ENCODE results near the gene PDE6A.

PDE6A gene

DNA sequence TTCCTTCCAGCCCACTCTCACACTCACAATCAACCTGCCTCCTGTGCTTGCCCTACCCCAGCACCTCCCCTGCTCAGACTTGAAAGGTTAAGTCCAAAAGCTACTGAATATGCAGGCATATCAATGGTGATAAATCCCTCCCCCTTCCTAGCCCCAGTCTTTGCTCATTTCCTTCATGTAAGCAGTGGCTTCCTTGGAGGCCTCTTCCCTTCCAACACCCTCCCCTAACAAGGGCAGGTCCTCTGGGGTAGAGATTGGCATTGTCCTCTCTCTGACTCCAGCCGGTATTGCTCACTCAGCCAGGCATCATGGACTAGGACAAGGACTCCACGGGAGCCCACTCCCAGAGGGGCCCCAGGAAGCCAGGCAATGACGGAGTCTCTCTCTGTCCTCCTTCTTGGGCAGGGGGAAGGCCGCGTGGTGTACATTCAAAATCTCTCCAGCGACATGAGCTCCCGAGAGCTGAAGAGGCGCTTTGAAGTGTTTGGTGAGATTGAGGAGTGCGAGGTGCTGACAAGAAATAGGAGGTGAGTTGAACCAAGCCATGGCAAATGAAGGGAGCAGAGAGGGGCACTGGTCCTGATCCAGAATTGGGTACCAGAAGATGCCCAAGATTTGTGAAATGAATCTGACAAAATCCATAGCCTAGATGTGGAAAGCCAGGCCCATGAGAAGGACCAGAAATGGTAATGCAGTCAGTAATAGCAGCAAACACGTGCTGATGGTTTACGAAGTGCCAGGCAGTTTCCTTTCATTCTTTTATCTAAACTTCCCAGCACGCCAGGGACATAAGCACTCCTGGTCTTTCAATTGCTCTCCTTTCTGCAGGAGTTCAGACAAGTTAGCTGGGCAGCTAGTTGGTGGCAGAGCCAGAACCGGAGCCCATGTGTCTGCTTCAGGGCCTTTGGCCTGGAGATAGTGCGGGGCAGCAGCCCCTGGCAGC lies 102.5 kb downstream of the PDE6A start:
- in situ Hi-C loops (cut with MboI; ENCODE audit: low sequenced_read_pairs), result loop anchor here (25.0 kb wide), 1 partner anchor 295 kb away; no protein-coding TSS in a partner anchor

DNA sequence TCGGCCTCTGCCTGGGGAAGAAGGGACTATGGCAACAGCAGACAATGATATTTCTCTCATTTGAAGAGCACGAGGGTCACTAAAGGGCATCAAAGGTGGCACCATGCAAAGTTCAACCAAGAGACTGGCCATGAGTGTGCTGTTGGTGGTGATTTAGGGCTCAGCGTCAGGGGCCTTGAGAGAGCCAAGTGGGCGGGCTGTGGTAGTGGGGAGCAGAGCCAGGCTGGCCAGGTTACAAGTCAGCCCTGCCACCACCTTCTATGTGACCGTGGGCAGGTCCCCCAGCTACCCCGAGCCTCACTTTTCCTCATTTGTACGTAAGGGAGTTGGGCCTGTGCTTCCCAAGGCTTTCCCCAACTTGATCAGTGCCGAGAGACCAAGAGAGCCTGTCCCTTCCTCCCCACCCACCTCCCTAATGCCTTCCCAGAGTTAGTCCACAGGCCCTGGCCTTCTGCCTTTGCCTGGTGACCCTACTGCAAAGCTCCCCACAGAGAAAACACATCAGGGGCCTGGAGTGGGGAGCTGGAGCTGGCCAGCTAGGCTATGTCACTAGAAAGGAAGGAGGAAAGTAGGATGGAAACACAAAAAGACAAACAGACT lies 104.3 kb downstream of the PDE6A start:
- in situ Hi-C loops (cut with MboI; ENCODE audit: low sequenced_read_pairs), result loop anchor here (25.0 kb wide), 1 partner anchor 297 kb away; no protein-coding TSS in a partner anchor

DNA sequence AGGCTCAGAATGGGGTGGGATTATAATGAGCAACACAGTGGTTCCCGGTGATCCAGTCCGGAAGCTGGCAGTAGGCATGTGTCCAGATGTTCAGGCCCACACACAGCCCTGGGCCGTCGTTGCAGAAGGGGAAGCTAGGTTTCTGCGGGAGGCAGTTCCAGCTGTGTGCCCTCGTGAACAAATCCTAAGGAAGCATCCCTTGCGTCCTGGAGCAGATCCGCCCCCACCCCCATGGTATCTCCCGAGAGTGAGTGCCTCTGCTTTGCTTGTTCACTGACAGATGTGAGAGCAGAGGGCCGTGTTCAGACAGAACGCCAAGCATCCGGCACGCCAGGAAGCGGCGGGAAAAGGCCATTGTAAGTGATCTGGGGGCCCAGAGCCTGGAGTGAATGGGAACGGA lies 104.8 kb downstream of the PDE6A start:
- in situ Hi-C loops (cut with MboI; ENCODE audit: low sequenced_read_pairs), result loop anchor here (10.0 to 25.0 kb wide), 2 partner anchors 155 to 298 kb away; no protein-coding TSS in a partner anchor

DNA sequence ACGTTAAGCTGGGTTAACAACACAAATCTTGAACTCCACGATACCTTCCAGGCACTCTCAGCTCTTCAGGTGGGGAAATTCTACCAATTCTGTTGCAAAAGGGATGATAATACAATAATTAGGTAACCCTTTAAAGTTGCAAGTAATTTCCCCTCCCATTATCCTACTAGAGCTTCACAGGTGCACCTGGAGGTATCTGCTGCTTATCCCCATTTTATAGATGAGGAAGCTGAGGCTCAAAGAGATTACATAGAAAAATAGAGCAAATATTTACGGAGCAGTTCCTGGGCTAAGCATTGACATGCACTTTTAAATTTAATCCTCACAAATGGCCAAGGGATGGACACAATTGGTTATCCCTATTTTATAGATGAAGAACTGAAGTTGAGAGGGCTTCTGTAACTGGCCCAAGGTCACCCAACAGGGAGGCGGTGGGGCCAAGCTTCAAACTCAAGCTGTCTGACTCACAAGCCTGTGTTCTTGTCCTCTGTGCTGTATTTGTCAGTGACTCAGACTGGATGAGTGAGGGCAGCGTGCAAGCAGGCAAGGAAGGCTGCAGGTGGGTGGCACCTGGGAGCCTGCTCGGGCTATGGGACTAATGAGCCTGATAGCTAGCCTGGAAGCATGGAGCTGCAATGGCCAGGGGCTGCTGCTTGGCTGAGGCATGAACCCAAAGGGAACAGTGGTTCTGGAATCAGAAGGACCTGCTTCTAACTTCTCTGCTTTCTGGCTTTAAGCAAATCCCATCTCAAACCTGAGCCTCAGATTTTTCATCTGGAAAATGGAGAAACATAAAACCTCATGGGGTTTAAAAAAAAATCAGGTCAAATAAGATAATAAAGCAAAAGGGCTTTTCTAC lies 105.5 kb downstream of the PDE6A start:
- in situ Hi-C loops (cut with MboI; ENCODE audit: low sequenced_read_pairs), result loop anchor here (10.0 to 25.0 kb wide), 2 partner anchors 156 to 298 kb away; no protein-coding TSS in a partner anchor

DNA sequence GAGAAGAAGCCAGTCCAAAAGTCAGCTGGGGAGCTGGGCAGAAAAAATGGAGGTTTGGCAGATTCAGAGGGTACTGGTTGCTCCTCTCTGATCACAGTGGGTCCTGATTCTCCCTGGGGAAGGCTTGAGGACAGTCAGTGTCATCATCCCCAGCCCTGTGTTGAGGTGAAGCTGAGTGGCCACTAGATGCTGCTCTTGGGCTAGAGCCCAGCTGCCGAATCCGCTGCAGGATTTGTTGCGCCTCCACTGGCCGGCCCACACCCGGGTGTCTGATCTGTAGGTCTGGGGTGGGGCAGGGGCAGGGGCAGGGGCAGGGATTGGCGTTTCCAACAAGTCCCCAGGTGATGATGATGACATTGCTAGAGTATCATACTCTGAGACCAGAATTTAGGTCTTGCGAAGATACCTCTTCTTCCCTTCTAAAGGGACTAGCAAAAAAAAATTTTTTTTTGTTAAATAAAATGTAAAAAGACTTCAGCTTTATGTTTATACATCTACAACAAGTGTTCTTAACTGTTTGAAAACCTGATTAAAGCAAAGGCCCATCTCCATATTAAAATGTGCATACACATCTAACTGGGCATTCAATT lies 106.8 kb downstream of the PDE6A start:
- in situ Hi-C loops (cut with MboI; ENCODE audit: low sequenced_read_pairs), result loop anchor here (10.0 to 25.0 kb wide), 2 partner anchors 157 to 300 kb away; no protein-coding TSS in a partner anchor

DNA sequence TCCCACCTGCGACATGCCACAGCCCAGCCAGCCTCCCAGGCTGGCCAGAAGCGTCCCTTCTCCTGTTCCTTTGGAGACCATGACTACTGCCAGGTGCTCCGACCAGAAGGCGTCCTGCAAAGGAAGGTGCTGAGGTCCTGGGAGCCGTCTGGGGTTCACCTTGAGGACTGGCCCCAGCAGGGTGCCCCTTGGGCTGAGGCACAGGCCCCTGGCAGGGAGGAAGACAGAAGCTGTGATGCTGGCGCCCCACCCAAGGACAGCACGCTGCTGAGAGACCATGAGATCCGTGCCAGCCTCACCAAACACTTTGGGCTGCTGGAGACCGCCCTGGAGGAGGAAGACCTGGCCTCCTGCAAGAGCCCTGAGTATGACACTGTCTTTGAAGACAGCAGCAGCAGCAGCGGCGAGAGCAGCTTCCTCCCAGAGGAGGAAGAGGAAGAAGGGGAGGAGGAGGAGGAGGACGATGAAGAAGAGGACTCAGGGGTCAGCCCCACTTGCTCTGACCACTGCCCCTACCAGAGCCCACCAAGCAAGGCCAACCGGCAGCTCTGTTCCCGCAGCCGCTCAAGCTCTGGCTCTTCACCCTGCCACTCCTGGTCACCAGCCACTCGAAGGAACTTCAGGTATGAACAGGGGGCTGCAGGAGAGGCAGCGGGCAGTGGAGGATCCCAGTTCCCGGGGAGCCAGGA lies 108.0 kb downstream of the PDE6A start:
- in situ Hi-C loops (cut with MboI; ENCODE audit: low sequenced_read_pairs), result loop anchor here (10.0 to 25.0 kb wide), 2 partner anchors 158 to 301 kb away; no protein-coding TSS in a partner anchor

DNA sequence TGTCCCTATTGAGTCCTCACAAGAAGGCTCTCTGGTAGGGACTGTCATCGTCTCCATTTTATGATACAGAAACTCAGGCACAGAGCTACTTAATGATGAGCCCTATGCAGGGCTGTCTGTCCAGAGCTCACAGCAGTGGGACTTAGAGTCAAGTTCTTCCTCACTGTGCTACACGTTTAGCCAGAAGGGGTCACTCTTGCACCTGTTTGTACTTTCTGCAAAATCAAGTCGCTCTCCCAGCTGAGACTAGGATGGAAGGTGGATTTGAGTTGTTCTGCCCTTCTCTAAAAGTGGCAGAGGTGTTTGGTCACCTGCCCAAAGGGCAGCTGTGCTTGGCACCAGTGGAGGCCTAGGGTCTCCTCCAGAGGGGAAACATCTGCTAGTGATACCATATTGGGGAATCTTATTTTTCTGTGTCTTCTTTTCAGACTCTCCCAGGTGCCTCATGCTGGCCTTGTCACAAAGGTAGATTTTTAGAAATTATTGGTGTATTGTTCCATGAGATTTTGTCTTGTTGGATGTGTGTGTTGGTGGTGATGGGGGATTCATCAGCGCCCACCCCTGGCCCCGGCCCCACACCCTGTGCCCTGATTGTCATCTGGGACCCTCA lies 110.2 kb downstream of the PDE6A start:
- in situ Hi-C loops (cut with MboI; ENCODE audit: low sequenced_read_pairs), result loop anchor here (10.0 to 25.0 kb wide), 2 partner anchors 160 to 303 kb away; no protein-coding TSS in a partner anchor

DNA sequence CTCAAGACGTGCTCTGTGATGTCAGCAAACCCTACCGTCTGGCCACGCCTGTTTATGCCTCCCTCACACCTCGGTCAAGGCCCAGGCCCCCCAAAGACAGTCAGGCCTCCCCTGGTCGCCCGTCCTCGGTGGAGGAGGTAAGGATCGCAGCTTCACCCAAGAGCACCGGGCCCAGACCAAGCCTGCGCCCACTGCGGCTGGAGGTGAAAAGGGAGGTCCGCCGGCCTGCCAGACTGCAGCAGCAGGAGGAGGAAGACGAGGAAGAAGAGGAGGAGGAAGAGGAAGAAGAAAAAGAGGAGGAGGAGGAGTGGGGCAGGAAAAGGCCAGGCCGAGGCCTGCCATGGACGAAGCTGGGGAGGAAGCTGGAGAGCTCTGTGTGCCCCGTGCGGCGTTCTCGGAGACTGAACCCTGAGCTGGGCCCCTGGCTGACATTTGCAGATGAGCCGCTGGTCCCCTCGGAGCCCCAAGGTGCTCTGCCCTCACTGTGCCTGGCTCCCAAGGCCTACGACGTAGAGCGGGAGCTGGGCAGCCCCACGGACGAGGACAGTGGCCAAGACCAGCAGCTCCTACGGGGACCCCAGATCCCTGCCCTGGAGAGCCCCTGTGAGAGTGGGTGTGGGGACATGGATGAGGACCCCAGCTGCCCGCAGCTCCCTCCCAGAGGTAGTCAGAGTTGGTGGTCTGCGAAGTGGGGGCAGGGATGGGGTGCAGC lies 111.3 kb downstream of the PDE6A start:
- in situ Hi-C loops (cut with MboI; ENCODE audit: low sequenced_read_pairs), result loop anchor here (10.0 to 25.0 kb wide), 2 partner anchors 162 to 304 kb away; no protein-coding TSS in a partner anchor

DNA sequence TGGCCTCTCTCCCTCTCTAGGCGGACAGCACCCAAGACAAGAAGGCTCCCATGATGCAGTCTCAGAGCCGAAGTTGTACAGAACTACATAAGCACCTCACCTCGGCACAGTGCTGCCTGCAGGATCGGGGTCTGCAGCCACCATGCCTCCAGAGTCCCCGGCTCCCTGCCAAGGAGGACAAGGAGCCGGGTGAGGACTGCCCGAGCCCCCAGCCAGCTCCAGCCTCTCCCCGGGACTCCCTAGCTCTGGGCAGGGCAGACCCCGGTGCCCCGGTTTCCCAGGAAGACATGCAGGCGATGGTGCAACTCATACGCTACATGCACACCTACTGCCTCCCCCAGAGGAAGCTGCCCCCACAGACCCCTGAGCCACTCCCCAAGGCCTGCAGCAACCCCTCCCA lies 112.0 kb downstream of the PDE6A start:
- in situ Hi-C loops (cut with MboI; ENCODE audit: low sequenced_read_pairs), result loop anchor here (10.0 to 25.0 kb wide), 2 partner anchors 162 to 305 kb away; no protein-coding TSS in a partner anchor

DNA sequence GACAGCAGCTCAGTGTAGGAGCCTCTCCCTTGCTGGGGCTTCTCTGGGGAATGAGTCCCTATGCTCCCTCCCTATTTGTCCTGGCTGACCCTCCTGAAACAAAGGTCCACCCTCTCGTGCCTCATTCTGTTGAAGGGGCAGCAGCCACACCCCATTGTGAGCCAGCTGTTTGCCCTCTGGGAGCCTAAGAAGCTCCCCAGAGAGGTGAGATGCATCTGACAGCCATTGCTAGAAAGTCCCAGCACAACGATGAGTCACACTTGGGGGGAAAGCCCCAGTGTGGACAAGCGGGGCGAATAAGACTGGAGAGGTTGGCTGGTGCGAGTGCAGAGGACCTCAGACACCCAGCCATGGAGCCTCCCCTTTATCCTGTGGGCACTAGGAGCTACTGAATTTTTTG lies 113.1 kb downstream of the PDE6A start:
- in situ Hi-C loops (cut with MboI; ENCODE audit: low sequenced_read_pairs), result loop anchor here (10.0 to 25.0 kb wide), 2 partner anchors 163 to 306 kb away; no protein-coding TSS in a partner anchor

DNA sequence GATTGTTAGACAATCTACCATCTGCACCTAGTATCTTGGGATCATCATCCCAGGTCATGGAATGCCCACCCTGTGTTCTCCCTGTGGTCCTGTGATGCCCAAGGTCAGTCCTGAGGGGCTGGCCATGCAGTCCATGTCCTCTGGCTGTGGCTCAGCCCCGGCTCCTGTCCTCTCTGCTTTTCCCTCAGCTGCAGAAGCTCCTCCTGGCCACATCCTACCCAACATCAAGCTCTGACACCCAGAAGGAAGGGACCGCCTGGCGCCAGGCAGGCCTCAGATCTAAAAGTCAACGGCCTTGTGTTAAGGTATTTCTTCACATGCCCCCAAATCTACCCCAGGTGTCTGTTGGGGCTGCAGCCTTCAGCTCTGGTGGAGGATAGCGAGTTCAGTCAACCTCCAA lies 114.0 kb downstream of the PDE6A start:
- in situ Hi-C loops (cut with MboI; ENCODE audit: low sequenced_read_pairs), result loop anchor here (10.0 to 25.0 kb wide), 2 partner anchors 164 to 307 kb away; no protein-coding TSS in a partner anchor

DNA sequence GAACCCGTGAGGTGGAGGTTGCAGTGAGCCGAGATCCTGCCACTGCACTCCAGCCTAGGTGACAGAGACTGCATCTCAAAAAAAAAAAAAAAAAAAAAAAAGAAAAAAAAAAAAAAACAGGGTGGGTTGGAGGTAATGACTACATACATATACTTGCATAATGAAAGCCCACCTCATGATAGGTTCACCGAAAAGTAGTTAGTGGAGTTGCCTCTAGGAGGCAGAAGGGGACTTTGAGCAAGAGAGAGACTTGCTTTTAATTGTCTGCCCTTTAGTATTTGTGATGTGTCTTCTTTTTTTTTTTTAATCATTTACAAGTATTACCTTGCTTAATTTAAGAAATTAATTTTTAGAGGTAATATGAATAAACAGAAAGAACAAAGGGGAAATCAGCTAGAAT lies 114.6 kb downstream of the PDE6A start:
- in situ Hi-C loops (cut with MboI; ENCODE audit: low sequenced_read_pairs), result loop anchor here (10.0 to 25.0 kb wide), 3 partner anchors 165 to 307 kb away; no protein-coding TSS in a partner anchor

DNA sequence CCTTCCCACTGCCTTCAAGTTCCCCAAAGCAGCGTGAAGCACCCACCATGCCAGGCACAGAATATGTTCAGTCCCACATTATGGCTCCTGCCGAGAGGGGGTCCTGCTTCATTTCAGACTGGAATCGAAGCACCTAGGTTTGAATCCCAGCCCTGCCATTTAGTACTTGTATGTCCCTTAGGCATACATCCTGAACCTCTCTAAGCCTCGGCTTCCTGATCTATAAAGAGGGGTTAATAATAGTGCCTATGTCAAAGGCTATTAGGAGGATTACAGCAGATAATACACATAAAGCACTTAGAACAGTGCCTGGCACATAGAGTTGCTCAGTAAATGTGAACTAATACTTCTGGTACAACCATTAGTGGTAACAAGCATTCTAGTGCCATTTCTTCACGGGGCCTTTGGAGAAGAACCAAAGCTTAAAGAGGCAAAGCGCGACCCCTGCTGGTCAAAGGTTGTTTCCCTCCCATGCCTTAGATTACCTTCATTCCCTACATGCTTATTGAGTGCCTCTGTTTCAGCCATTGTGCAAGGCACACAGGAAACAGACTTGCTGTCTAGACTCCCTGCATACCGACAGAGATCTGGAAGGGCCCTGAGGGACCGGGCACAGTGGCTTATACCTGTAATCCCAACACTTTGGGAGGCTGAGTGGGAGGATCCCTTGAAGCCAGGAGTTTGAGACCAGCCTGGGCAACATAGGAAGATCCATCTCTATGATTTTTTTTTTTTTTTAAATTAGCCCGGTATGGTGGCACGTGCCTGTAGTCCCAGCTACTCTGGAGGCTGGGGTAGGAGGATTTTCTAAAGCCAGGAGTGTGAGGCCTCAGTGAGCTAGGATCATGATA lies 116.2 kb downstream of the PDE6A start:
- in situ Hi-C loops (cut with MboI; ENCODE audit: low sequenced_read_pairs), result loop anchor here (10.0 to 25.0 kb wide), 2 partner anchors 194 to 309 kb away; no protein-coding TSS in a partner anchor

DNA sequence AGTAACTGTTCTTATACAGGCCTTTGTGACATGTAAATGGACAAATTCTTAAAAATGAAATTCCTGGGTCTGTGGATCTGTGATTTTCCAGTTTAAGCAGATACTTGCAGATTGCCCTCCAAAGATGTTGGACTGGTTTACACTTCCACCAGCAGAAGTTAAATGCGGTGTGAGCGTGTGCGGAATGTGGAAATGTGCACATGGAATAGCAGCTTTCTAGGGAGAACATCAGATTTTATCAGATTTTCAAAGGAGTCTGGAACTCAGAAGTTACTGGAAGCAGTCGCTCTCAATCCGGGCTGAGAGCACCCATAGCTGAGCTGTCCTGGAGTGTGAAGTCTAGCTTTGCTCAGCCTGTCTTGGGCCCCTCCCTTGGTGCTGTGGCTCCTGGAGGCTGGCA lies 117.0 kb downstream of the PDE6A start:
- in situ Hi-C loops (cut with MboI; ENCODE audit: low sequenced_read_pairs), result loop anchor here (10.0 to 25.0 kb wide), 2 partner anchors 193 to 310 kb away; no protein-coding TSS in a partner anchor

DNA sequence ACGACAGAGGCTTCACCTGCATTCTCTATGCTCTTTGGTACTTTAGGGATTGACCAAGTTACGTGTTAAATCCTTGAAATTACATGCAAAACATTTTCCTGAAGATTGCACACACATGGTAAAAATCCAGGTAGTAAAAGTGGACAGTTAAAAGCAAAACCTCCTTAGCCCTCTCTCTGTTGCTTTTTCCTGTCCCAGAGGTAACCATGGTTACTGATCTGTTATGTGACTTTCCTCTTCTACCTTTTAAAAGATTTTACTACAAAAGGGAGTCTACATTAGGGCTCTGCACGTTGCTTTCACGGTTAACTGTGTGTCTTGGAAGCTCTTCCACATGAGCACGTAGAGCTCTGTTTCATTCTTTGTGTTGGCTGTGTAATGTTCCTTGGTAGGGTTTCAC lies 117.5 kb downstream of the PDE6A start:
- in situ Hi-C loops (cut with MboI; ENCODE audit: low sequenced_read_pairs), result loop anchor here (10.0 to 25.0 kb wide), 2 partner anchors 192 to 310 kb away; no protein-coding TSS in a partner anchor

DNA sequence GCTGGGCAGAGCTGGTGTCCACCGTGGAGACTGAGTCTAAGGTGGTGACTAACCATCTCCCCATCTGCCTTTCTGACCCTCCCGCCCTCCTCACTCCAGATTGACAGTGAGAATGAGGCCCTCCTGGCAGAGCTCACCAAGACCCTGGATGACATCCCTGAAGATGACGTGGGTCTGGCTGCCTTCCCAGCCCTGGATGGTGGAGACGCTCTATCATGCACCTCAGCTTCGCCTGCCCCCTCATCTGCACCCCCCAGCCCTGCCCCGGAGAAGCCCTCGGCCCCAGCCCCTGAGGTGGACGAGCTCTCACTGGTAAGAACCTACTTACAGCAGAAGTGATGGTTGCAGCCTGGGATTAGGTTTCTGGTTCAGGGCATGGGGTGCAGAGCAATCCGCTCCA lies 118.0 kb downstream of the PDE6A start:
- in situ Hi-C loops (cut with MboI; ENCODE audit: low sequenced_read_pairs), result loop anchor here (10.0 to 25.0 kb wide), 2 partner anchors 192 to 311 kb away; no protein-coding TSS in a partner anchor

DNA sequence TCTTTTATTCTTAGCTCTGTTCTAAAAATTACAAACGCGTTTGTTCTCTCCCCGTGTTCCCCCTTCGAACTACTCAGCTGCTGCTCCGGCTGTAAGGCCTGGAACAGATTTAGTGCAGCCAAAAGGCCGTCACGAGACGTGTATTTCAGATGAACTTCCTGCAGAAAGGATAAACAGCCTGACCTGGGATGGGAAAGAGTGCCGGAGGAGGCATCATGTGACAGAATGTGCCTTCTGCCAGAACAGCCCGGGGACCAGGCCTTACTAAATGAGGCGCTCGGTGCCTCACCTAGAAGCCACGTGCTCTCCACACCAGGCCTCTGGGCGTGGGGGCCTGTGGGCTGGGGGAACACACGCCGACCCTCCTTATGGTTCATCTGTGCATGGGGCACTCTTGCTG lies 119.7 kb downstream of the PDE6A start:
- in situ Hi-C loops (cut with MboI; ENCODE audit: low sequenced_read_pairs), result loop anchor here (10.0 to 25.0 kb wide), 2 partner anchors 190 to 312 kb away; no protein-coding TSS in a partner anchor
